ENCODE data around the gene MYO7B. TPM values are rescaled to one million over a fixed set of nuclear protein-coding genes. Genes with fewer than 3 reads are reported as not detected.

MYO7B gene
- total RNA-seq, 1 donor from 2014 or later = 0.46 TPM

DNA sequence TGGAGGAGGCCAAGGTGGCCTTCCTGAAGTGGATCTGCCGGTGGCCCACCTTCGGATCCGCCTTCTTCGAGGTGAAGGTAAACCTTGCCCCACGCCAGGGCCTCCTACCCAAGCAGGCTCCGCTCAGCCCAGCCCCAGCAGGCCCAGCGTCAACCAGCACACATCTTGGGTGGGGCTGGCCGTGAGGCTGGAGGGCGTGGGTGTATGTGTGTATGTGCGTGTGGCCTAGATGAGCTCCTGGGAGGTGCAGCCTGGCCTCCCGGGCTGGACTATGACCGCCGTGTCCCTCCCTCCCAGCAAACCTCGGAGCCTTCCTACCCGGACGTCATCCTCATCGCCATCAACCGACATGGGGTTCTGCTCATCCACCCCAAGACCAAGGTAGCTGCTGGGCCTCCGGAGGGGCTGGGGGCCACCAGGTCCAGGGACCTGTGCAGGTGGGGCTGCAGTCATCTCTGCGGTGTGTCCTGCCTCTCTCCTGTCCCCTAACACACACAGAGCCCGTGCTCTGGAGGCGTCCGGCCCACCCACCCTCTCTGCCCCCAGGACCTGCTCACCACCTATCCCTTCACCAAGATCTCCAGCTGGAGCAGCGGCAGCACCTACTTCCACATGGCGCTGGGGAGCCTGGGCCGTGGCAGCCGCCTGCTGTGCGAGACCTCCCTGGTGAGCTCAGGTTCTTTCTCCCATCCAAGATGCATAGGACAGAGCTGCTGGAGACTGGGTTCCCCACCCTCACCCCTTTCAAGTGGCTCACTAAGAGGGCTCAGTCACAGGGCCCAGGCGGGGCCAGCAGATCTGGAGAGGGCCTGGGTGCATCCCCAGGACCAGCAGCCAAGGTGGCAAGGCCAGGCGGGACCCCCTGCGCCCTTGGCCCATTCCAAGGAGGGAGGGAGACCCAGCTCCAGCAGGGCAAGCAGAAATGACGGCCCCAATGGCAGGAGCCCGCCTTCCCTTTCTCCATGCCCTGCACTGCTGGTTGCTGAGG lies 101.1 kb downstream of the MYO7B start:
- no peak for ATAC-seq
- DNase-seq (ENCODE audit: missing footprints) = no peak
- intact Hi-C loops (cut with DNase I) = loop anchor here (5.0 kb wide), 1 partner anchor 36 kb away; no protein-coding TSS in a partner anchor

DNA sequence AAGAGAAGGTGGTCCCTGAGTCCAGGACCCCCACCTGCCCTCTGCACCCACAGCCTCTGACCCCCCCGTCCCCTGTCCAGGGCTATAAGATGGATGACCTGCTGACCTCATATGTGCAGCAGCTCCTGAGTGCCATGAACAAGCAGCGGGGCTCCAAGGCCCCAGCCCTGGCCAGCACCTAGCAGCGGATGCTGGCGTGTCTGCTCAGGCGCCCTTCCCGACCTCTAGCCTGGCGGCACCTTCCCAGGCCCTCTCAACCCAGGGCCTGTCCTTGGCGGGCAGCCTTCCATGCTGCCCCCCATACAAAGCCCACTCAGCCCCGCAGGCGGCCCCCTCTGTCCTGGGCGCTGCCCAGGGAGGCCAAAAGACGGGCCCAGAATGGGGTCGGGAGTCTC lies 101.8 kb downstream of the MYO7B start:
- DNase-seq (ENCODE audit: missing footprints) = no peak
- ATAC-seq = no peak
- intact Hi-C loops (cut with DNase I) = loop anchor here (5.0 kb wide), 1 partner anchor 35 kb away; no protein-coding TSS in a partner anchor

DNA sequence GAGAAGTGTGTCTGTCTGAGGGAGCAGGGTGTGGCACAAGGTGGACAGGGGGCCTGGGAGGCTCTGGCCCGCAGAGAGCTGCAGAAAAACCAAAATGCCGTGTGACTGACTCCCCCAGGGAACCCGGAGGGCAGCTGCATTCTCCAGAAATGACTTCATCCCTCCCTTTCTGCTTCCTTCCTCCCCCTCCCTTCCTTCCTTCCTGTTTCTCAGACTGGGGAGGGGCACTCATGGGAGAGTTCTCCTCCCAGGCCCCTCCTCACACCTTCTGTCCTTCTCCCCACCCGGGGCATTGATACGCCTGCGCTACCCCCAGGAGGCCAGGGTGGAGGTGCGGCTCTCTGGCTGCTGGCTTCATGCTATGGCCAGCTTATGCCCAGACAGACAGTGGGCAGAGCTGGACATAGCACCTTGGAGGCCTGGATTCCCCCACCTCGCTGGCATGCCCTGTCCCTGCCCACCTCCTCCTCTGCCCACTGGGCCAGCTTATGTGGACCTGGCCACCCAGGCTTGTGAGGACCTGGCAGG lies 102.3 kb downstream of the MYO7B start:
- intact Hi-C loops (cut with DNase I) = loop anchor here (5.0 kb wide), 1 partner anchor 35 kb away; no protein-coding TSS in a partner anchor
- ATAC-seq (peak; percentile 9), DNase-seq (ENCODE audit: missing footprints) (no peak)

DNA sequence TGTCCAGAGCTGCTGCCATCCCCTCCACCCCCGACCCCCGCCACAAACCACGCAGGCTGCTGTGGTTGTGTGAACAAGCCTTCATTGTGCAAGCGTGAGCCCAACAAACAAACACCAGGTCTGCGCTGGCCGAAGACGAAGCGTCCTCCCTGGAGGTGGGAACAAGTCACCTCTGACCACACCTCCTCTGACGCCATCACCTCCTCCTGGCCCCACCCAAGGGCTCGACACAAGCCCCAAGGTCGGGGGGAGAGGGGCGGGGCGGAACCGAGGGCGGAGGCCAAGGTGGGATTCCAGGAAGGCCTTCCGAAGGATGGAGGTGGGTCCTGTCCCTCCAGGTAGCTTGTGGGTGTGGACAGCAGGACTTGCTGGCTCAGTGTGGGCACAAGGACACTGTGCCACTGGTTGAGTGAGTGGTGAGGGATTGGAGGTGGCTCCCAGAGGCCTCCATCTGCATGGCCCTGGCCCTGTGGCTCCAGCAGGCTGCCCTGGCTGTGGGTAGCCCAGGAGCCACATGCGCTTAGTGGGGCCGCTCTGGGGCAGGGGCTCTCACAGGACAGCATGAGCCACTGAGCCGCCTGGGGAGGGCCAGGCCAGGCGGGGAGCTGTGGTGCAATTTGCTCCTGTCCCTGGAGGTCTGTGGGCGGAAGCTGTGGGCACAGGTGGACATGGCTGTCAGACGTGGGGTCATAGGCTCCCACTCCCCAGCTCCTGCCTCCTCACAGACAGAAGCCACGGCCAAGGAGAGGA lies 103.1 kb downstream of the MYO7B start:
- DNase-seq (ENCODE audit: missing footprints) = no peak
- ATAC-seq = no peak
- intact Hi-C loops (cut with DNase I) = loop anchor here (5.0 kb wide), 1 partner anchor 34 kb away; no protein-coding TSS in a partner anchor

DNA sequence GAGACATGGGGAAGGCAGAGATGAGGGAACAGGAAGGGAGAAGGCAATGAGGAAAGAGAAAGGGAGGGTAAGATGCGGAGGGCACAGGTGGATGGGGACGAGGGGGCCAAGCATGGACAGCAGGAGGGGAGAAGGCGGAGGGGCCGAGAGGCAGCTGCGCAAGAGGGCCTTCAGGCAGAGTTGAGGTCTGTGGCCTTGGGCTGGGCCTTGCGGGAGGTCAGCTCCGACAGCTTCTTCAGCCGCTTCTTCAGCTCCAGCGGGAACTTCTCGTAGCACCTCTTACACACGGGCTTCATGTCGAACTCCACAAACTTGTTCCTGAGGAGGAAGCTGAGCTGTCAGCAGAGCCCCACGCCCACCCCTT lies 103.6 kb downstream of the MYO7B start:
- intact Hi-C loops (cut with DNase I) = loop anchor here (5.0 kb wide), 1 partner anchor 33 kb away; no protein-coding TSS in a partner anchor
- DNase-seq (ENCODE audit: missing footprints) (no peak), ATAC-seq (no peak)

DNA sequence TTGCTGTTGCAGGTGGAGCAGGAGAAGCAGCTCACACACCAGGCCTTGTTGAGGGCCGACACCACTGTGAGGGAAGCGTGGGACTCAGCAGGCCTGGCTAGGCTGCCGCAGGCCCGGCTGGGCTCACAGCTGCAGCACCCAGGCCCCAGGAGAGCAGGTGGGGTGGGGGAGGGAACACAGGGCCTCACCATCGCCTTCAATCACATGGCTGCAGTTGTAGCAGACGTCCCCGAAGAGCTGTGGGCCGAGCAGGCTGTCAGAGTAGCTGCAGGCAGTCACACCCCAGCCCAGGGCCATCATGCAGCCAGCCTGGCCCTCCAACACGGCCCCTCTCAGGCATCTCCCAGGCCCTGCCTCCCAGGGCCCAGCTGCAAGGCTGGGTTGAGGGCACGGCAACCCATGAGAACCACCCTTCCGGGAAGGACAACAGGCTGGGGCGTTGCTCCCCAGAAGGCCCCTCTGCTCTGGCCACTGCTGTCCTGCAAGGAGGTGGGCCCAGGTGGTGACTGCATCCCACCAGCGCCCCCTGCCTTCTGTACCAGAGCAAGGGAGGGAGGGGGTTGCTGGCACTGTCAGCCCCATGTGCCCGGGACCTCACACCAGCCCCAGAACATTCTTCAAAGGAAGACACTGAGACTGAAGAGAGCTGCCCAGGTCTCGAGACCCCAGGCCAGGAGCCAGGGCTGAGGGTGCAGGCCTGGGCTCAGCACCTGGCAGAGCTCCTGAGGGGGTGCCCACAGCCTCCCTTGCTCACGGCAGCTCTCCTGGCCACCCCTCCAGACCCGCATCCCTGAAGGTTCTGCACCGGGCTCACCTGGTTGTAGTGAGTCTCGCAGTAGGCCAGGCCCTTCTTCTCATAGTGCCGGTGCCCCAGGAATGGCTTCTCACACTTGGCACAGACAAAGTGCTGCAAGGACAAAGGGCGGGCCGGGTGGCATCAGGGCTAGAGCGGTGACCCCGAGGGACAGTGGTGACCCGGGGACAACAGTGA lies 104.9 kb downstream of the MYO7B start:
- ATAC-seq (no peak), DNase-seq (ENCODE audit: missing footprints) (no peak)
- intact Hi-C loops (cut with DNase I) = no loop called here

DNA sequence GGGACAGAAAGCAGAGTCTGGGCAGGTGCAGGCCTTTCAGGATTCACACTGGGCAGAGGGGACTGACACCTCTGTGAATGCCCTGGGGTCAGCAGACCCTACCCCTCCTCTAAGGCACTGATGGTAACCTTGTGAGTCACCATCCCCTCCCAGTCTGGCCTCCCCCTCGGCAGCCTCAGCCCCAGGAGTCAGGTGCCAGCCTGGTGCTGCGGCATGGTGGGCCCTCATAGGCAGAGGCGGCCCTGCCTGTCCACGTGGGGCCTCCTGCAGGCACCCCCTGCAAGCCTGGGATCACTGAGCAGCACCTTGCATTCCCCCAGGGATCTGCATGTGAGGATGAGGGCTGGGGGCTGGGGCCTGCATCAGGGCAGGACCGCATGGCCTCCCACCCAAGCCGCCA lies 105.7 kb downstream of the MYO7B start:
- intact Hi-C loops (cut with DNase I) = no loop called here
- DNase-seq (ENCODE audit: missing footprints) = no peak
- ATAC-seq = no peak

DNA sequence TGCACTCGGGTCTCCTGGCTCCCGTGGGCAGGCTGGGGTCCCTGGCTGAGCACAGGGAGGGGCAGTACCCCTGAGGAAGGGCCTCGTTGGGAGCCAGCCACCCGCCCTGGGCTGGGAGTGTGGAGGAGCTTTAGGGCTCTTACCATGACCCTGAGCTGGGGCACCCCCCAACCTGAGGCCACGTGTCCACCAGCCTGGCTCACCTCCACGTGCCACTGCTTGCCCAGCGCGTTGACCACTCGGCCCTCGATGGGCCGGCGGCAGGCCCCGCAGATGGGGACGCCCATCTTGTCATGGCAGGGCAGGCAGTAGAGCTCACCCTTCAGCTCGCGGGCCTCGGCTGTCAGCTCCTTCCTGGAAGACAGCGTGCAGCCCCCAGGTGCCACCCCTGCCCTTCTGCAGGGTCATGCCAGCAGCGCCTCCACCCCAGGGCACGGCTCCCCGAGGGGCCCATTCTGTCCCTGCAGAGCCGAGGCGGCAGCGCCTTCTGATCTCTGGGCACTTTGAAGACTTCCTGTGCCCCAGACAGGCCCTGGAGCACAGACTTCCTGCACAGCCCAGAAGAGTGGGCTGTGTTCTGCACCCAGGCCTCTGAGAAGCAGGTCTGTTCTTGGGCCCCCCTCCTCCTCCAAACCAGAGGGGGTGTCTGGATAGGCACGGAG lies 106.5 kb downstream of the MYO7B start:
- intact Hi-C loops (cut with DNase I) = no loop called here
- DNase-seq (ENCODE audit: missing footprints) (no peak), ATAC-seq (no peak)

DNA sequence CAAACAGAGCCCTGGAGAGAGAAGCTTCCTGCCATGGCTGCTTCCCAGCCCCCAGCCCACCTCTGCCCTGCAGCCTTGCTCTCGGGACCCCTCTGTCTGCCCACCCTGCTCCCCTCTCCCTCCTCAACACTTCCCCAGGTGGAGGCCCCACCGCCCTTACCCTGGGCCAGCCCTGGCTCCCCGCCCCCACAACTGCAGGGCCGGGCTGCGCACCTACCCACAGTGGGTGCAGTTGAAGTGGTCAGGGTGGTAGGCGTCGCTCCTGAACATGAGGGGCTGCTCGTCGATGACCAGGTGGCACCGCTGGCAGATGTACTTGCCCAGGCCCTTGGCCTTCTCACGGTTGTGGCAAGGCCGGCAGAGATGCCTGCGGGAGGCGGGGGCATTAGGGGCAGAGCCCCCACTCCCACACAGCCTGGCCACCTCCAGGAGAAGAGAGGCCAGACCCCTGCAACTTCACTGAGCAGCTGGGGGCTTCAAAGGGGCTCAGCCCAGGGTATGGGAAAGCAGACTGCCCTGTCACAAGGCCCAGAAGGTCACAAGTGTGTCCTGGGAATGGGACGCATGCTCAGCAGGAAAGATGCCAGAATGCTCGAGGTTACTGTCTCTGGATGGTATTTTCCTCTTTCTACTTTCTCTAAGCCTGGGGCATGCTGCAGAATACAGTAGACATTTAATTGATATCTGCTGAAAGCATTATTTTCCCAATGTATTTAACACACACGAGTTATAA lies 107.4 kb downstream of the MYO7B start:
- intact Hi-C loops (cut with DNase I) = no loop called here
- DNase-seq (ENCODE audit: missing footprints) (no peak), ATAC-seq (no peak)

DNA sequence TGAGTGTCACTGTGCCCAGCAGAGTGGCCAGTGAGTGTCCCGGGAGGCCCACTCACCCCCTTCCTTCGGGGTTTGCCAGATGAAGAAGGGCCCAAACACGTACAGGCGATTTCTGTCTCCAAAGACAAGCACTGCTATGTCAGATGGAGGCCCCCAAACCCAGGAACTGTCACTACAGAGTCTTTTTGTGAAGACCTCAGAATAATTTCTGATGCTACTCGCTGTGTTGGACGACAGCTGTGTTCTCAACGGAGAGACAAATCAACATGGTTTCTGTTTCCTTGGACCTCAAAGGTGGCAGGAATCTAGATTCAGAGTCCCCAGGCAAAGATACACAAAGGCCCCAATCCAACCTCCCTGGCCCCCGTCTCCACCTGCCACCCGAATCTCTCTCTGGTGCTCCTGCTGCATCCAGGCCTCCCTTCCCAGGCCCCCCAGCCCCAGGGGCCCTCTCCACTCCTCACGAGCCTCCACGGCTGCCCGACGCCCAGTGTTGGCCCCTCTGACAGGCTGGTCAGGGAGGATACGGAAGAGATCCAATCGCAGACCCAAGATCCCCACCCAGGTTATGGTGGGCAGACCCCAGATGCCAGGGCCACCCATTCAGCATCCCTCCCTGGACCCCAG lies 108.1 kb downstream of the MYO7B start:
- DNase-seq (ENCODE audit: missing footprints) (no peak), ATAC-seq (no peak)
- intact Hi-C loops (cut with DNase I) = no loop called here

DNA sequence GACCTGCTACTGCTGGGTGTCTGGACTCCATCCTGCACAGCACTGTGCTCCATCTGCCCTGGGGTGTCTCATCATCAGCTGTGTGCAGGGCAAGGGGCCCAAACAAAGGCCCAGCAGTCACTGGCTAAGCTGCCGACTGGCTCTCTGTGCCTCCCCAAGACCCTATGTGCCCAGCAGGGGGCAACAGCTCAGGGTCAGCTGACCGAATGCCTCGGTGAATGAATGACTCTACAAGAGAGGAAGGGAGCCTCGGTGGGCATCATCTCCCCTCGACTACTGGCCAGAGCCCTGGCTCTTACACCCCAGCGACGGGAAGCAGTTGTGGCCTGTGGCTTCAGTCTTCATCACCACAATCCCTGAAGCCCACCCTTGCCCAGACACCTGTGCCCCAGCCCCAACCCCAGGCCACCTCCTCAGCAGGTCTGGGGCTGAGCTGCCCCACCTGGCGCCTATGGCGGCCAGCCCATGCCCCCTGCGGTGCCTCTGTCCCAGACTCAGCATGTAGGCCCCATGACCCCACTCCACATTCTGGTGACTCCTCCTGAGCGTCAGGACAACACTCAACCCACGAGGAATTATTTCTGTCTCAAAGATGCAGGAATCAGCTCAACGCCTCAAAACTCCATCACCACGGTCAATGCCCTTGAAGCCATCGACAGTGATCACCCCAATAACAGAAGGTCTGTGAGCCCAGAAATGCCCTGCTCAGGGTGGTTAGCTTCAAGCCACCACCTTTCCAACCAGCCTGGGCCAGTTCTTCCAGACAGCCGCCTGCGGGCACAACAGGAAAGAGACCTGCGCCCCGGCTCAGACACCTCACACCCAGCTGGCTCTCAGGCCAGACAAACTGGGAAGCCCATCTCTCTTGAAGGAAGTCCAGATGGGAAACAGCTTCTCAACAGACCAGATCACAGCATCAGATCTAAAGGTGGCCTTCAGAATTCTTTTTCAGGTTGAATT lies 108.9 kb downstream of the MYO7B start:
- DNase-seq (ENCODE audit: missing footprints) = no peak
- ATAC-seq = no peak
- intact Hi-C loops (cut with DNase I) = no loop called here

DNA sequence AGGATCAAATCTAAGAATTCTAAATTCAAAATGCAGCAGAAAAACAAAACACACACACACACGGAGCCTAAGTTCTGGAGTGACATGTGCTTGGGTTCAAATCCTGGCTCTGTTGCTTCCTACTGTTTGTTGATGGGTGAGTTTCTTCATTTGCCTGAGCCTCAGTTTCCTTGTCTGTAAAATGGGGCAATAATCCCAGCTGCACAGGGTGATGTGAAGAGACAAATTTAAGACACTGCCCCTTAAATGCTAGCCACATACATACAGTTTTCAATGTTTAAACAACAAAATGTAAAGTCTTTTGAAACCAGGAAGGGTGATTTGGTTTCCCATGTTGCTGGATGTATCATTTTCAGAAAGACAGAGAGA lies 109.5 kb downstream of the MYO7B start:
- DNase-seq (ENCODE audit: missing footprints) (no peak), ATAC-seq (no peak)
- intact Hi-C loops (cut with DNase I) = no loop called here

DNA sequence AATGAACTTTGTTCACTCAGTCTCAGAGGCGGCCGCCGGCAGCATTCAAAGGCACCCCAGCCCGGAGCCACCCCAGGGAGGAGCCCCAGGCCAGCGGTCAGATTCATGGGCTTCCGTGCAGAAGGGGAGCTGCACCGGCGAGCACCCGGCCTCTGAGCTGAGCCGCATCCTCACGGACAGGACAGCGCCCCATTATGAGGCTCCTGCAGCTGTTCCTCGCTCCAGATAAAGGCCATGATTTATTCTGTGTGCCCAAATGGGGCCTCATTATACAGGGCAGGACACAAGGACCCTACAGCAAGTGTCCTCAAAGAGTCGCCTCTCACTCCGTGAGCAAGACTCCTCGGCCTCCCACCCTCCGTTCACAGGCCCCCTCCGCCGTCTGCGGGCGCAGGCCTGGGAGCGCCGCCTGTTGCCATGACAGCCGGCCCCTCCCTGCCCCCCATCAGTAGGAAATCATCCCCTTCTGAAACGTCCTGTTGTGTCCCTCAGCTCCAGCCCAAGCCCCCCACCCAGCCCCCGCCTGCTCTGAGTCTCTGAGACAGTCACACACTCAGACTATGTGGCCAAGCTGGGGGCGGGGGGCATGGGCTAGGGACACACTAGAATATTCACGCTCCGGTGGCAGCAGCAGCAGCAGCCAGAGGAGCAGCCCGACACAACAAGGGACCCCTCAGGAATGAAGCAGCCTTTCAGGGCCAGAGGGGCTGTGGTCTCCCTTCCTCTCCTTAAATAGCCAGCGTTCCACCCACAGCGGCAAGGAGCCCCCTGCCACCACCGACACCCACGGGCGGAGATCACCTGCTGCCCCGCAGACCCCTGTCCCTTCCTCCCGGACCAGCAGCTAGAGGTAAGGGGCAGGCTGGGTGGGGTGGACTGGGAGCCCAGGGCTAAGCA lies 110.2 kb downstream of the MYO7B start, which contains the start of gene GPR17:
Gene GPR17, plus strand, starts transcription at position 759 of the 897 bp plus-strand sequence. CDS start 4,583 bp downstream, outside the sequence.
- intact Hi-C loops (cut with DNase I) = no loop called here

DNA sequence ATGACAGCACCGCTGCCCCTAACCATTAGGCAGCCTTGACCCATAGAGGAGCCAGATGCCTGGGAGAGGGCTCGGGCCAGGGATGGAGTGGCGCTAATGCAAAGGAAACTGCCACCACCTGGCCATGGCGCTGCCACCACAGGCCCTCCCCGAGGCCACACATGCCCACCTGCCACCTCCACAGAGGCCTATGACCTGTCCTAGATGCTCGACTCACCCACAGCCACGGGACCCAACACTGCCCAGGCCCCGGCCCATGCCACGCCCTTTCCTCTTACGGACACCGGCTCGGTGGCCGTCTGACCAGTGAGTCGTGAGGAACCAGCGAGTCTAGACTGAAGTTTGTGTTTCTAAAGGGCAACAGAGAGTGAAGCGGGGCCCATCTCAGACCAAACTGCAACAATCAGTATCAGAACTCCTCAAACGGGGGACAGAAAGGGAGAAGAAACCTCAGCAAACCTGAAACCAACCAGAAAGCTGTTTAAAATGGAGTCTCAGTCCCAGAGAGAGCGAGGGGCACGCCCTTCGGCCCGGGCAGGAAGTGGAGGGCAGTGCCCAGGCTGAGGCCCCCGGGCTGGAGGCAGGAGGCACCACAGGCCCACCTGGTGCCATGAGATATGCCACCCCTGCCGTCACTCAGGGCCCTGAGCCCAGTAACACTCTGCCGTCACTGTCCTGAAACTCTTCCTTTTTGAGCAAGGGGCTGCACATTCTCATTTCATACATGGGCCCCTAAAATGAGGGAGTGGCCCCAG lies 111.2 kb downstream of the MYO7B start:
- intact Hi-C loops (cut with DNase I) = no loop called here
- ATAC-seq (no peak), DNase-seq (ENCODE audit: missing footprints) (peak; percentile 70)

More for the DNA sequence above, 110.2 kb downstream of the MYO7B start, which contains the start of gene GPR17:
- DNase-seq (ENCODE audit: missing footprints) (peak; percentile 69), ATAC-seq (no peak)

Data from Right ventricle myocardium inferior (tissue), 1 donor.